DND-41 (cell line): ENCODE results near the gene WDFY4.

Source experiments
- ATAC-seq: fragments of 200-7000 bp; cut with Tn5 transposase; 3 replicates; pipeline ENCODE4 v1.9.1; 2021; ENCODE audit warnings: low read depth; ENCODE audit not compliant: insufficient read depth
- DNase-seq: peaks from one replicate; pipeline ENCODE4 v3.0.0-alpha.2; 2020
- H2AFZ ChIP-seq: 2 replicates; pipeline ENCODE4 v1.6.0; 2012; ENCODE audit warnings: low read depth, low read length
- H3K27ac ChIP-seq: 2 replicates; pipeline ENCODE4 v1.5.1; 2012; ENCODE audit warnings: low read length, inconsistent platforms
- H3K27me3 ChIP-seq: fragments of 200-600 bp; sonication (generic); 2 replicates; pipeline ENCODE4 v1.6.0; 2012; ENCODE audit warnings: low read length, mild to moderate bottlenecking, inconsistent platforms; ENCODE audit not compliant: insufficient read depth, poor library complexity
- H3K36me3 ChIP-seq: 2 replicates; pipeline ENCODE4 v1.5.1; 2012; ENCODE audit warnings: low read length, inconsistent platforms; ENCODE audit not compliant: insufficient read depth
- H3K4me1 ChIP-seq: 2 replicates; pipeline ENCODE4 v1.5.1; 2012; ENCODE audit warnings: mild to moderate bottlenecking, low read length; ENCODE audit not compliant: insufficient read depth
- H3K4me2 ChIP-seq: 2 replicates; pipeline ENCODE4 v1.6.0; 2012; ENCODE audit warnings: mild to moderate bottlenecking, moderate library complexity, low read length, inconsistent platforms; ENCODE audit not compliant: insufficient read depth
- H3K4me3 ChIP-seq, 2 experiments: fragments of 200-600 bp in 1 of 2; shearing (Covaris generic) in 1 of 2; 2 replicates each; pipeline ENCODE4 v1.5.1; 2012 to 2016; ENCODE audit warnings: inconsistent platforms in 2 of 2, low read length in 2 of 2, mild to moderate bottlenecking in 2 of 2, low read depth in 1 of 2, moderate library complexity in 1 of 2
- H3K79me2 ChIP-seq: 2 replicates; pipeline ENCODE4 v1.6.0; 2012; ENCODE audit warnings: low read length, inconsistent platforms; ENCODE audit not compliant: insufficient read depth
- H3K9ac ChIP-seq: 2 replicates; pipeline ENCODE4 v1.6.0; 2012; ENCODE audit warnings: low read depth, mild to moderate bottlenecking, inconsistent platforms, low read length, moderate library complexity
- H3K9me3 ChIP-seq: 2 replicates; pipeline ENCODE4 v1.5.1; 2012; ENCODE audit warnings: low read length, moderate library complexity, mild to moderate bottlenecking, inconsistent platforms; ENCODE audit not compliant: insufficient read depth, severe bottlenecking
- H4K20me1 ChIP-seq: 2 replicates; pipeline ENCODE4 v1.6.0; 2012; ENCODE audit warnings: low read length; ENCODE audit not compliant: insufficient read depth
- CTCF ChIP-seq: IDR thresholded peaks from 2 replicates; pipeline ENCODE4 v1.5.1; 2012; ENCODE audit warnings: borderline replicate concordance, low read length, moderate library complexity, mild to moderate bottlenecking; ENCODE audit not compliant: poor library complexity, severe bottlenecking; ENCODE audit errors: extremely low read depth
- EZH2 ChIP-seq: IDR thresholded peaks from 3 replicates; pipeline ENCODE4 v1.6.1; 2012; ENCODE audit warnings: borderline replicate concordance, low read depth, mild to moderate bottlenecking, moderate library complexity, low read length, inconsistent platforms; ENCODE audit not compliant: severe bottlenecking

Gene WDFY4

DNA sequence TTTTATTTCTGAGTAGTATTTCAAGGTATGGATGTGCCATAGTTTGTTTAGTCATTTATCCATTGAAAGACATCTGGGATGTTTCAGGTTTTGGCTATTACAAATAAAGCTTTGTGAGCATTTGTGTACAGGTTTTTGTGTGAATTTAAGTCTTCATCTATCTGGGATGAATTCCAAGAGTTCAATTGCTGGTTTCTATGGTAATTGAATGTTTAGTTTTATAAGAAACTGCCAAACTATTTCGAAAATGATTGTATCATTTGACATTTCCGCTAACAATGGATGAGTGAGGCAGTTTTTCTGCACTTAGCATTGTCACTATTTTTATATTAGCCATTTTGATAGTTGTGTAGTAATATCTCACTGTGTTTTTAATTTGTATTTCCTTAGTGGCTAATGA, 99.4 kb downstream of the WDFY4 start:
- Histone ChIP-seq H2AFZ (no peak overlapping the region), H3K4me3 (no peak overlapping the region), H4K20me1 (no peaks in the 10 kb centered on the region), H3K4me2 (no peak overlapping the region), H3K27me3 (peaks cover 5% of the 10 kb centered on the region), H3K4me1 (no peaks in the 10 kb centered on the region), H3K9ac (no peak overlapping the region), H3K36me3 (no peaks in the 10 kb centered on the region), H3K79me2 (no peaks in the 10 kb centered on the region), H3K9me3 (no peaks in the 10 kb centered on the region), H3K27ac (no peak overlapping the region)
- ATAC-seq = no peak
- no peak for DNase-seq
- TF ChIP-seq EZH2 = no peak
- no peak for TF ChIP-seq CTCF

DNA sequence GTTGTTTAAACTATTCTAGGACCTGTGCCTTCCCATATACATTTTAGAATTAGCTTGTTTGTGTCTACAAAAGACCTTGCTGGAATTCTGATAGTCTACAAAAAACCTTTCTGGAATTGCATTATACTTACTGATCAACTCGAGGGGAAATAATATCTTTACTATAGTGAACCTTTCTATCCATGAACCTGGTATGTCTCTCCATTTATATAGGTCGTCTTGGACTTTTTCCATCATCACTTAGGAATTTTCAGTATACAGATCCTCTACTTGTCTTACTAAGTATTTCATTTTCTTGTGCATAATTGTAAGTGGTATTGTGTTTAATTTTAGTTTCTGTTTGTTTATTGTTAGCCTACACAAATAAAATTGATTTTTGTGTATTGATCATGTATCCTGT, 101.1 kb downstream of the WDFY4 start:
- H3K27ac ChIP-seq = no peak overlapping the region
- no peaks in the 10 kb centered on the region for H4K20me1 ChIP-seq
- H3K4me2 ChIP-seq = no peak overlapping the region
- no peaks in the 10 kb centered on the region for H3K4me1 ChIP-seq
- no peak overlapping the region for H2AFZ ChIP-seq
- no peaks in the 10 kb centered on the region for H3K79me2 ChIP-seq
- peaks cover 6% of the 10 kb centered on the region for H3K27me3 ChIP-seq
- no peaks in the 10 kb centered on the region for H3K9me3 ChIP-seq
- DNase-seq (no peak), ATAC-seq (no peak)
- no peaks in the 10 kb centered on the region for H3K36me3 ChIP-seq
- no peak overlapping the region for H3K9ac ChIP-seq
- no peak overlapping the region for H3K4me3 ChIP-seq
- no peak for TF ChIP-seq EZH2
- no peak for TF ChIP-seq CTCF

- DNase-seq (no peak), ATAC-seq (no peak)
- no peak overlapping the region for H3K27ac ChIP-seq
- no peaks in the 10 kb centered on the region for H3K79me2 ChIP-seq
- TF ChIP-seq EZH2 (no peak), CTCF (no peak)
- H2AFZ ChIP-seq = no peak overlapping the region
- no peaks in the 10 kb centered on the region for H3K36me3 ChIP-seq
- H3K9ac ChIP-seq = no peak overlapping the region
- H3K4me1 ChIP-seq = no peaks in the 10 kb centered on the region
- H3K4me3 ChIP-seq = no peak overlapping the region
- H3K27me3 ChIP-seq = peaks cover 13% of the 10 kb centered on the region
- no peaks in the 10 kb centered on the region for H3K9me3 ChIP-seq
- no peaks in the 10 kb centered on the region for H4K20me1 ChIP-seq
- no peak overlapping the region for H3K4me2 ChIP-seq
Measured at GRCh38 chr10:48786606-48787282, 102.1 kb downstream of the WDFY4 start.
